Dendritic cell treated with granulocyte-macrophage colony-stimulating factor and Interleukin-4, amounts not matched to agents 40 ng/mL and 50 ng/mL, for 4 days (primary cell): Measurements from ENCODE around the gene TIGD7.
"Not testable (repeated sequence)": the region's sequence is repeated elsewhere in the genome, so short reads cannot be mapped to it uniquely, and the experiment has no call there.

ENCODE experiments used
- H3K27ac Mint-ChIP-seq: one replicate; pipeline ENCODE4 v1.8.0; 2022; ENCODE audit warnings: mild to moderate bottlenecking, mixed read lengths
- H3K27me3 Mint-ChIP-seq: one replicate; pipeline ENCODE4 v1.8.0; 2022; ENCODE audit warnings: mild to moderate bottlenecking, mixed read lengths
- H3K36me3 Mint-ChIP-seq: one replicate; pipeline ENCODE4 v1.8.0; 2022; ENCODE audit warnings: low read depth, mixed read lengths
- H3K4me1 Mint-ChIP-seq: one replicate; pipeline ENCODE4 v1.8.0; 2022; ENCODE audit warnings: low read depth, mixed read lengths
- H3K4me3 Mint-ChIP-seq: one replicate; pipeline ENCODE4 v1.8.0; 2022; ENCODE audit warnings: mild to moderate bottlenecking, moderate library complexity, mixed read lengths
- H3K9me3 Mint-ChIP-seq: one replicate; pipeline ENCODE4 v1.8.0; 2022; ENCODE audit warnings: mixed read lengths
- intact Hi-C: fragments of 100-400 bp; cut with micrococcal nuclease; formaldehyde crosslinking; loops from one replicate; pipeline ENCODE4 v1.15.0; 2022

TIGD7 gene

GRCh38 chr16:3270718-3271117, 34.5 kb downstream of the TIGD7 start:
- peaks cover 42% of the 10 kb centered on the region for H3K36me3 Mint-ChIP-seq
- H3K4me1 Mint-ChIP-seq, H3K27me3 Mint-ChIP-seq, intact Hi-C loops, H3K4me3 Mint-ChIP-seq, H3K27ac Mint-ChIP-seq: not testable (repeated sequence)
- peaks cover 20% of the 10 kb centered on the region for H3K9me3 Mint-ChIP-seq

- intact Hi-C loops: no loop called here
- Mint-ChIP-seq H3K27ac (no peak overlapping the region), H3K9me3 (peaks cover 13% of the 10 kb centered on the region), H3K4me3 (no peak overlapping the region), H3K36me3 (peaks cover 53% of the 10 kb centered on the region), H3K27me3 (no peaks in the 10 kb centered on the region), H3K4me1 (peaks cover 3% of the 10 kb centered on the region)
These were observed 36.9 kb downstream of the TIGD7 start for GRCh38 chr16:3268294-3268693.

GRCh38 chr16:3266873-3267537, 38.2 kb downstream of the TIGD7 start:
- Mint-ChIP-seq H3K4me1 (peaks cover 16% of the 10 kb centered on the region), H3K36me3 (peaks cover 53% of the 10 kb centered on the region), H3K9me3 (peaks cover 13% of the 10 kb centered on the region), H3K27ac (no peak overlapping the region), H3K4me3 (no peak overlapping the region), H3K27me3 (no peaks in the 10 kb centered on the region)
- intact Hi-C loops: no loop called here

GRCh38 chr16:3264137-3265036, 40.8 kb downstream of the TIGD7 start:
- Mint-ChIP-seq H3K9me3 (peaks cover 6% of the 10 kb centered on the region), H3K4me1 (peaks cover 24% of the 10 kb centered on the region), H3K27ac (peak overlapping the region; percentile 96), H3K4me3 (peak overlapping the region; percentile 82), H3K27me3 (no peaks in the 10 kb centered on the region), H3K36me3 (peaks cover 46% of the 10 kb centered on the region)
- intact Hi-C loops: loop anchor here (1.0 to 2.0 kb wide), 2 partner anchors 19 to 192 kb away; partner anchors contain the start of gene ZNF263

GRCh38 chr16:3262517-3262916, 42.7 kb downstream of the TIGD7 start:
- intact Hi-C loops: no loop called here
- peak overlapping the region; percentile 96 for H3K27ac Mint-ChIP-seq
- H3K36me3 Mint-ChIP-seq: peaks cover 27% of the 10 kb centered on the region
- no peaks in the 10 kb centered on the region for H3K9me3 Mint-ChIP-seq
- H3K4me3 Mint-ChIP-seq: peak overlapping the region; percentile 10
- no peaks in the 10 kb centered on the region for H3K27me3 Mint-ChIP-seq
- H3K4me1 Mint-ChIP-seq: peaks cover 42% of the 10 kb centered on the region

- Mint-ChIP-seq H3K27ac (peak overlapping the region; percentile 79), H3K9me3 (no peaks in the 10 kb centered on the region), H3K27me3 (no peaks in the 10 kb centered on the region), H3K36me3 (peaks cover 2% of the 10 kb centered on the region), H3K4me3 (no peak overlapping the region), H3K4me1 (peaks cover 69% of the 10 kb centered on the region)
- intact Hi-C loops: no loop called here
These were observed 45.4 kb downstream of the TIGD7 start for GRCh38 chr16:3259836-3260235.

GRCh38 chr16:3256866-3257465, 48.3 kb downstream of the TIGD7 start:
- H3K4me1 Mint-ChIP-seq: peaks cover 67% of the 10 kb centered on the region
- H3K9me3 Mint-ChIP-seq: no peaks in the 10 kb centered on the region
- intact Hi-C loops: no loop called here
- H3K4me3 Mint-ChIP-seq: peak overlapping the region; percentile 67
- H3K27me3 Mint-ChIP-seq: no peaks in the 10 kb centered on the region
- H3K27ac Mint-ChIP-seq: peak overlapping the region; percentile 76
- no peaks in the 10 kb centered on the region for H3K36me3 Mint-ChIP-seq

- Mint-ChIP-seq H3K9me3 (no peaks in the 10 kb centered on the region), H3K4me3 (peak within 1 kb of the TSS; percentile 67), H3K36me3 (no peaks in the 10 kb centered on the region), H3K27ac (peak within 1 kb of the TSS; percentile 76), H3K27me3 (no peaks in the 10 kb centered on the region), H3K4me1 (peaks cover 68% of the 10 kb centered on the region)
- intact Hi-C loops: no loop called here
These were observed 48.9 kb downstream of the TIGD7 start, which contains the start of gene MEFV for GRCh38 chr16:3256146-3256865. Gene MEFV (minus strand): TSS chr16:3256633. CDS start chr16:3256587, 46 bp downstream.

- intact Hi-C loops: no loop called here
- H3K27me3 Mint-ChIP-seq: no peaks in the 10 kb centered on the region
- H3K4me1 Mint-ChIP-seq: peaks cover 69% of the 10 kb centered on the region
- peak overlapping the region; percentile 50 for H3K27ac Mint-ChIP-seq
- peaks cover 3% of the 10 kb centered on the region for H3K36me3 Mint-ChIP-seq
- H3K4me3 Mint-ChIP-seq: no peak overlapping the region
- no peaks in the 10 kb centered on the region for H3K9me3 Mint-ChIP-seq
These were observed 50.9 kb downstream of the TIGD7 start for GRCh38 chr16:3254309-3254708.

GRCh38 chr16:3252967-3253366, 52.3 kb downstream of the TIGD7 start:
- H3K4me3 Mint-ChIP-seq: no peak overlapping the region
- intact Hi-C loops: no loop called here
- H3K27me3 Mint-ChIP-seq: no peaks in the 10 kb centered on the region
- peak overlapping the region; percentile 37 for H3K27ac Mint-ChIP-seq
- no peaks in the 10 kb centered on the region for H3K9me3 Mint-ChIP-seq
- H3K4me1 Mint-ChIP-seq: peaks cover 61% of the 10 kb centered on the region
- peaks cover 16% of the 10 kb centered on the region for H3K36me3 Mint-ChIP-seq

GRCh38 chr16:3249451-3249850, 55.8 kb downstream of the TIGD7 start:
- H3K27me3 Mint-ChIP-seq: no peaks in the 10 kb centered on the region
- intact Hi-C loops: no loop called here
- peaks cover 37% of the 10 kb centered on the region for H3K36me3 Mint-ChIP-seq
- no peaks in the 10 kb centered on the region for H3K9me3 Mint-ChIP-seq
- no peak overlapping the region for H3K4me3 Mint-ChIP-seq
- H3K27ac Mint-ChIP-seq: no peak overlapping the region
- peaks cover 32% of the 10 kb centered on the region for H3K4me1 Mint-ChIP-seq

GRCh38 chr16:3249020-3249419, 56.2 kb downstream of the TIGD7 start:
- Mint-ChIP-seq H3K4me1 (peaks cover 35% of the 10 kb centered on the region), H3K9me3 (no peaks in the 10 kb centered on the region), H3K36me3 (peaks cover 40% of the 10 kb centered on the region), H3K27me3 (no peaks in the 10 kb centered on the region), H3K27ac (no peak overlapping the region), H3K4me3 (no peak overlapping the region)
- intact Hi-C loops: no loop called here
